IMR-90 (cell line): Measurements from ENCODE around the gene FBXO9. TPM values are rescaled to one million over a fixed set of nuclear protein-coding genes. Genes with fewer than 3 reads are reported as not detected.

ENCODE experiments used
- ATAC-seq: fragments of 200-7000 bp; cut with Tn5 transposase; 2 replicates; pipeline ENCODE4 v1.9.1; 2020; ENCODE audit warnings: low read depth, mild to moderate bottlenecking, moderate library complexity
- BruUV-seq: library from RNA; stranded (reverse); fragments of 400-500 nt; replicated peaks from 2 replicates; lab custom pipeline; 2021; lab: Mats Ljungman, UMichigan
- CTCF ChIA-PET: fragments of 300-600 bp; formaldehyde crosslinking; extraction: SDS; loops from one replicate; lab custom pipeline; 2021; ENCODE audit warnings: antibody characterized with exemption; lab: Yijun Ruan, JAX
- POLR2A ChIA-PET: fragments of 300-600 bp; sonication (Branson Sonifier 250); formaldehyde crosslinking; loops from one replicate; lab custom pipeline; 2022; ENCODE audit warnings: antibody characterized with exemption; ENCODE audit not compliant: unreplicated experiment; lab: Charles Lee
- DNase-seq: peaks from one replicate; pipeline ENCODE4 v3.0.0; 2013
- H2AFZ ChIP-seq: replicated peaks from 2 replicates; pipeline ENCODE3; 2013; ENCODE audit warnings: low read length, mild to moderate bottlenecking; ENCODE audit not compliant: poor library complexity
- H2AK5ac ChIP-seq: 2 replicates; pipeline ENCODE4 v1.6.1; 2013; ENCODE audit warnings: low read depth, low read length, inconsistent platforms
- H2AK9ac ChIP-seq: replicated peaks from 2 replicates; pipeline ENCODE3; 2013; ENCODE audit warnings: mild to moderate bottlenecking, low read depth, low read length, moderate library complexity; ENCODE audit not compliant: poor library complexity
- H2BK120ac ChIP-seq: 2 replicates; pipeline ENCODE4 v1.6.1; 2013; ENCODE audit warnings: low read depth, low read length, inconsistent platforms
- H2BK15ac ChIP-seq: 3 replicates; pipeline ENCODE4 v1.6.1; 2013; ENCODE audit warnings: low read depth, low read length, inconsistent platforms
- H2BK20ac ChIP-seq: 2 replicates; pipeline ENCODE4 v1.6.1; 2013; ENCODE audit warnings: low read depth, mild to moderate bottlenecking, inconsistent platforms, low read length, moderate library complexity
- H2BK5ac ChIP-seq: 2 replicates; pipeline ENCODE4 v1.6.1; 2013; ENCODE audit warnings: mild to moderate bottlenecking, low read depth, low read length, inconsistent platforms; ENCODE audit not compliant: poor library complexity, severe bottlenecking
- H3K14ac ChIP-seq: replicated peaks from 2 replicates; pipeline ENCODE4 v1.6.1; 2013; ENCODE audit warnings: low read depth, low read length, inconsistent platforms
- H3K18ac ChIP-seq: 2 replicates; pipeline ENCODE4 v1.6.1; 2013; ENCODE audit warnings: low read depth, low read length, control low read depth
- H3K23ac ChIP-seq: 2 replicates; pipeline ENCODE4 v1.6.1; 2013; ENCODE audit warnings: low read depth, low read length, inconsistent platforms
- H3K27ac ChIP-seq: 2 replicates; pipeline ENCODE4 v1.5.1; 2013; ENCODE audit warnings: mild to moderate bottlenecking, control low read depth, low read length; ENCODE audit not compliant: insufficient read depth
- H3K27me3 ChIP-seq: 2 replicates; pipeline ENCODE4 v1.6.1; 2013; ENCODE audit warnings: low read length; ENCODE audit not compliant: control insufficient read depth, insufficient read depth
- H3K36me3 ChIP-seq: 2 replicates; pipeline ENCODE4 v1.6.1; 2013; ENCODE audit warnings: low read length, mixed read lengths; ENCODE audit not compliant: control insufficient read depth, insufficient read depth
- H3K4ac ChIP-seq: 2 replicates; pipeline ENCODE4 v1.6.1; 2013; ENCODE audit warnings: low read depth, low read length, inconsistent platforms
- H3K4me1 ChIP-seq: 2 replicates; pipeline ENCODE4 v1.6.1; 2013; ENCODE audit warnings: low read length, mixed read lengths; ENCODE audit not compliant: control insufficient read depth, insufficient read depth
- H3K4me2 ChIP-seq: 2 replicates; pipeline ENCODE4 v1.6.1; 2013; ENCODE audit warnings: low read depth, mild to moderate bottlenecking, control low read depth, low read length, moderate library complexity
- H3K4me3 ChIP-seq: 2 replicates; pipeline ENCODE4 v1.5.1; 2013; ENCODE audit warnings: low read depth, mild to moderate bottlenecking, control low read depth, low read length, moderate library complexity; ENCODE audit not compliant: insufficient read depth
- H3K56ac ChIP-seq: 2 replicates; pipeline ENCODE4 v1.6.1; 2013; ENCODE audit warnings: low read length, inconsistent platforms; ENCODE audit not compliant: insufficient read depth; ENCODE audit errors: extremely low read depth
- H3K79me1 ChIP-seq, 2 experiments: 2 replicates each; pipeline ENCODE4 v1.6.1; 2013; ENCODE audit warnings: low read length in 2 of 2, inconsistent platforms in 1 of 2, low read depth in 1 of 2
- H3K9ac ChIP-seq: 2 replicates; pipeline ENCODE4 v1.6.1; 2013; ENCODE audit warnings: low read depth, low read length, control low read depth
- H3K9me1 ChIP-seq: 2 replicates; pipeline ENCODE4 v1.6.1; 2013; ENCODE audit warnings: low read length, inconsistent platforms; ENCODE audit not compliant: insufficient read depth
- H3K9me3 ChIP-seq: 2 replicates; pipeline ENCODE4 v1.6.1; 2013; ENCODE audit warnings: low read length; ENCODE audit not compliant: control insufficient read depth, insufficient read depth
- H4K20me1 ChIP-seq: 2 replicates; pipeline ENCODE4 v1.6.1; 2013; ENCODE audit warnings: low read length, inconsistent platforms; ENCODE audit not compliant: insufficient read depth
- H4K5ac ChIP-seq: 2 replicates; pipeline ENCODE4 v1.6.1; 2013; ENCODE audit warnings: mild to moderate bottlenecking, low read depth, low read length, control low read depth
- H4K8ac ChIP-seq, 2 experiments: 2 replicates each; pipeline ENCODE4 v1.6.1; 2013; ENCODE audit warnings: low read depth in 2 of 2, low read length in 2 of 2, control low read depth in 1 of 2, inconsistent platforms in 1 of 2
- H4K91ac ChIP-seq: 2 replicates; pipeline ENCODE4 v1.6.1; 2013; ENCODE audit warnings: low read depth, low read length, inconsistent platforms; ENCODE audit not compliant: insufficient read depth
- CHD1 ChIP-seq: IDR thresholded peaks from 2 replicates; pipeline ENCODE4 v1.6.1; 2012; ENCODE audit warnings: low read depth, low read length, improper control_type of control experiment
- MXI1 ChIP-seq: IDR thresholded peaks from 2 replicates; pipeline ENCODE4 v1.6.1; 2012; ENCODE audit warnings: low read depth, mild to moderate bottlenecking, low read length, moderate library complexity, borderline replicate concordance
- WGBS, 2 experiments: methylation state at CpG; one replicate each; pipeline versions ENCODE4 v1.1.5 to v1.1.7; 2013; ENCODE audit warnings: missing lambda C conversion rate in 2 of 2; ENCODE audit not compliant: insufficient read length in 1 of 2; ENCODE audit errors: extremely low coverage in 2 of 2; 5-methylcytosine and 5-hydroxymethylcytosine counted together
- dilution Hi-C: fragments of 300-500 bp; cut with HindIII; formaldehyde crosslinking; loops from one replicate; pipeline ENCODE4 v1.14.3; 2018; ENCODE audit warnings: low sequenced_read_pairs; ENCODE audit not compliant: unreplicated experiment
- in situ Hi-C: fragments of 300-500 bp; cut with MboI; formaldehyde crosslinking; loops from 3 replicates; pipeline ENCODE4 v1.14.3; 2019; ENCODE audit warnings: low sequenced_read_pairs, inconsistent platforms, mixed read lengths
- intact Hi-C: fragments of 100-400 bp; cut with micrococcal nuclease; formaldehyde crosslinking; loops from 2 replicates; pipeline ENCODE4 v1.10.0; 2022
- polyA plus RNA-seq, 3 experiments: library from polyadenylated mRNA; depleted of rRNA; stranded (reverse); fragments of >200 nt; gene quantifications; 2 replicates each; pipeline ENCODE4 v1.2.3, GENCODE V29; 2012; ENCODE audit warnings: low replicate concordance in 1 of 3
- total RNA-seq: library from RNA; depleted of rRNA; stranded (reverse); fragments of >200 nt; gene quantifications from 2 replicates; pipeline ENCODE4 v1.2.3, GENCODE V29; 2012

Gene FBXO9
- total and polyA plus RNA-seq, 2 of the 4 experiments (the other 2 are of a cell fraction), result 49.6 to 65.9 TPM

- Histone ChIP-seq H2BK20ac (no peak overlapping the region), H3K4me2 (no peak overlapping the region), H3K9me3 (no peaks in the 10 kb centered on the region), H3K36me3 (peaks cover 21% of the 10 kb centered on the region), H2AK9ac (no peak overlapping the region), H2BK120ac (no peak overlapping the region), H2AK5ac (no peak overlapping the region), H2AFZ (no peak overlapping the region), H4K8ac (no peak overlapping the region), H3K9ac (no peak overlapping the region), H4K5ac (no peak overlapping the region), H2BK15ac (no peak overlapping the region), H3K14ac (no peak overlapping the region), H3K4ac (no peak overlapping the region), H3K9me1 (peaks cover 19% of the 10 kb centered on the region), H4K20me1 (peaks cover 9% of the 10 kb centered on the region), H3K4me1 (peaks cover 19% of the 10 kb centered on the region), H3K27me3 (no peaks in the 10 kb centered on the region), H4K91ac (no peak overlapping the region), H3K18ac (no peak overlapping the region), H3K56ac (no peak overlapping the region), H3K23ac (no peak overlapping the region), H3K27ac (no peak overlapping the region), H3K79me1 (peaks cover 5 to 41% of the 10 kb centered on the region in 2 experiments; a peak in 3 of 4 replicates), H3K4me3 (no peak overlapping the region), H2BK5ac (no peak overlapping the region)
- POLR2A ChIA-PET, result no interaction called here
- ATAC-seq (no peak), DNase-seq (peak; percentile 43)
- intact Hi-C loops, result no loop called here
- no CpG with 5 or more reads among the region's 1 CpG for WGBS, 2 experiments
- no peak for TF ChIP-seq CHD1
- TF ChIP-seq MXI1, result peak; percentile 63; the same call in 1 of the 2 replicates
- CTCF ChIA-PET, result interaction anchor here (0.6 to 0.7 kb wide), 2 partner anchors 19 to 21 kb away, joined by 3 to 5 read pairs; no protein-coding TSS in a partner anchor
- in situ Hi-C loops, result no loop called here
- dilution Hi-C loops, result no loop called here
- no TSS peak for BruUV-seq
Measured at GRCh38 chr6:53038141-53038540, 27.1 kb upstream of the FBXO9 start.
